Neural progenitor cell (in vitro differentiated cells): ENCODE results near the gene ARID2.

Source experiments
- EZH2phosphoT487 ChIP-seq: fragments of 200-600 bp; sonication (generic); IDR thresholded peaks from 2 replicates; pipeline ENCODE4 v1.6.1; 2017; ENCODE audit warnings: antibody characterized with exemption
- TF ChIP-seq, protein P1 (sequence below): fragments of 200-600 bp; sonication (generic); IDR thresholded peaks from 2 replicates; pipeline ENCODE4 v1.5.1; 2017; ENCODE audit warnings: antibody characterized with exemption, mild to moderate bottlenecking

DNA sequence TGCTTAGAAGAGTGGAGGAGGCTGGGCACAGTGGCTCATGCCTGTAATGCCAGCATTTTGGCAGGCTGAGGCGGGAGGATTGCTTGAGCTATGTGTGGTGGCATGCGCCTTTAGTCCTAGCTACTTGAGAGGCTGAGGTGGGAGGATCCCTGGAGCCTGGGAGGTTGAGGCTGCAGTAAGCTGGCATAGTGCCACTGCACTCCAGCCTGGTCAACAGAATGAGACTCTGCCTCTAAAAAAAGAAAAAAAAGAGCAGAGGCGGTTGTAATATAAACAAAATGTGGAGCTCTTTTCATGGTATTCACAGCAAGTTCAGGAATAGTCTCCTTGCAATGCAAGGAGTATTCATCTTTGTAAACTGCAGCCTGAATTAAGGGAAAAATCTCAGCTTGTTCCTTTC lies 27.2 kb downstream of the ARID2 start:
- TF ChIP-seq, protein P1, sequence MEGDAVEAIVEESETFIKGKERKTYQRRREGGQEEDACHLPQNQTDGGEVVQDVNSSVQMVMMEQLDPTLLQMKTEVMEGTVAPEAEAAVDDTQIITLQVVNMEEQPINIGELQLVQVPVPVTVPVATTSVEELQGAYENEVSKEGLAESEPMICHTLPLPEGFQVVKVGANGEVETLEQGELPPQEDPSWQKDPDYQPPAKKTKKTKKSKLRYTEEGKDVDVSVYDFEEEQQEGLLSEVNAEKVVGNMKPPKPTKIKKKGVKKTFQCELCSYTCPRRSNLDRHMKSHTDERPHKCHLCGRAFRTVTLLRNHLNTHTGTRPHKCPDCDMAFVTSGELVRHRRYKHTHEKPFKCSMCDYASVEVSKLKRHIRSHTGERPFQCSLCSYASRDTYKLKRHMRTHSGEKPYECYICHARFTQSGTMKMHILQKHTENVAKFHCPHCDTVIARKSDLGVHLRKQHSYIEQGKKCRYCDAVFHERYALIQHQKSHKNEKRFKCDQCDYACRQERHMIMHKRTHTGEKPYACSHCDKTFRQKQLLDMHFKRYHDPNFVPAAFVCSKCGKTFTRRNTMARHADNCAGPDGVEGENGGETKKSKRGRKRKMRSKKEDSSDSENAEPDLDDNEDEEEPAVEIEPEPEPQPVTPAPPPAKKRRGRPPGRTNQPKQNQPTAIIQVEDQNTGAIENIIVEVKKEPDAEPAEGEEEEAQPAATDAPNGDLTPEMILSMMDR, result no peak
- no peak for TF ChIP-seq EZH2phosphoT487
